Stimulated activated CD8-positive, alpha-beta memory T cell treated with anti-CD3 and anti-CD28 coated beads, Interleukin-7, amount 100 ng/mL, for 4 hours (primary cell): ENCODE measurements around the gene MRPS7.
"Not testable (repeated sequence)": the region's sequence is repeated elsewhere in the genome, so short reads cannot be mapped to it uniquely, and the experiment has no call there.

ENCODE experiments used
- DNase-seq, 2 donors: peaks; one replicate each; pipeline ENCODE4 v3.0.0-alpha.2; 2020; ENCODE audit warnings: low read depth in 2 of 2

The MRPS7 gene

GRCh38 chr17:75244133-75244866 is 17.4 kb upstream of the MRPS7 start:
- DNase-seq = no peak

- DNase-seq = no peak
These were observed 16.7 kb upstream of the MRPS7 start for GRCh38 chr17:75245011-75245410.

GRCh38 chr17:75246404-75246803 is 15.3 kb upstream of the MRPS7 start:
- DNase-seq = no peak

- no peak for DNase-seq
These were observed 12.1 kb upstream of the MRPS7 start for GRCh38 chr17:75249564-75249963.

DNA sequence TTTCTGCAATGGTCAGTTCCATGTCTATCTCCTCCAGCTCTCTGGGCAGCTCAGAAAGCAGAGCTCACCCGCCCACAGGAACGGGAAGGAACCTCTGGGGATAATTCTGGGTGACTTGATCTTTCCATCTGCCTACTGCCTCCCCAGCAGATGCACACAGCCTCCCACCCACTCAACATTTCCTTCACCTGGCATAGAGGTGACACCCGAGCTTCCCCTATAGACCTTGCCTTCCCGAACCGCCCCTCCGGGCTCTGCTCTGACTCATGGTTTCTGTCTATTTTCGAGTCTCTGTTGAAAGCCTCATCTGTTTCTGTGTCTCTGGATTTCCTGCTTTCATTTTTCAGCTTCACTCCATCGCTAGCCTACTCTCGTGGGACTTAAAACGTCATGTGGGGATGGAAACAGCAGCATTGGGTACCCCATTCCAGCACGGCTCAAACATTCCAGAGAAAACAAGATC is 11.6 kb upstream of the MRPS7 start:
- DNase-seq = peak; percentile 80 to 89

GRCh38 chr17:75252039-75252816 is 9.5 kb upstream of the MRPS7 start:
- no peak for DNase-seq

- not testable (repeated sequence) for DNase-seq
These were observed 5.6 kb upstream of the MRPS7 start for GRCh38 chr17:75255954-75256698.

DNA sequence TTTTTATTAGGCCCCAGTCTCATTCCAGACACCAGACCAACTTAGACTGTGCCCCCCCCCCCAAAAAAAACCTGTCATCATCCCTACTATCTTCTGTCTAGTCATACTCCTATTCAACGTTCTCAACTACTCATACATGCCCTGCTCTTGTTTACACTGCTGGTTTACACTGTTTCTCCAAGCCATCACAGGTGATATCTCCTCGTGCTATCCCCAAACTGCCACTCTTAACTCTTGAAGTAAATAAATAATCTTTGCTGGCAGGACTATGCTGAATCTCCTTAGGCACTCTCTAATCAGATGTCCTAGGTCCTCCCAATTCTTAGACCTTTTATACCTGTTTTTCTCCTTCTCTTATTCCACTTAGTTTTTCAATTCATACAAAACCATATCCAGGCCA is 4.5 kb upstream of the MRPS7 start:
- not testable (repeated sequence) for DNase-seq

GRCh38 chr17:75260641-75261335 is 891 bp upstream of the MRPS7 start:
- DNase-seq = peak; percentile 35 to 54

- no peak for DNase-seq
These were observed 480 bp downstream of the MRPS7 start for GRCh38 chr17:75262112-75262606.

DNA sequence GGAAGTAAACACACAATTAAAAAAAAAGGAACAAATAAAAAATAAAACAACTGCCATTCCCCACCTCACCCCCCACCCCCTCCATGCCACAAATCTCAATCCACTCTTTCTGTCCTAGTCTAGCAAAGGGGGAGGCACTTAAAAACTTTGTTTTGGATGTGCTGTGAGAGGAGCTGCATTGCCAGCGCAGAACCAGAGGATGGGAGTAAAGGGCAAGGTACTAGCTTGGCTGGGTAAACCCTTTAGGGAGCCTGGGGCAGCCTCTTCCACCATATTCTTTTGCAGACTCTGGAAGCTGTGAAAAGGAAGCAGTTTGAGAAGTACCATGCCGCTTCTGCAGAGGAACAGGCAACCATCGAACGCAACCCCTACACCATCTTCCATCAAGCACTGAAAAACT is 1.4 kb downstream of the MRPS7 start:
- DNase-seq = no peak

DNA sequence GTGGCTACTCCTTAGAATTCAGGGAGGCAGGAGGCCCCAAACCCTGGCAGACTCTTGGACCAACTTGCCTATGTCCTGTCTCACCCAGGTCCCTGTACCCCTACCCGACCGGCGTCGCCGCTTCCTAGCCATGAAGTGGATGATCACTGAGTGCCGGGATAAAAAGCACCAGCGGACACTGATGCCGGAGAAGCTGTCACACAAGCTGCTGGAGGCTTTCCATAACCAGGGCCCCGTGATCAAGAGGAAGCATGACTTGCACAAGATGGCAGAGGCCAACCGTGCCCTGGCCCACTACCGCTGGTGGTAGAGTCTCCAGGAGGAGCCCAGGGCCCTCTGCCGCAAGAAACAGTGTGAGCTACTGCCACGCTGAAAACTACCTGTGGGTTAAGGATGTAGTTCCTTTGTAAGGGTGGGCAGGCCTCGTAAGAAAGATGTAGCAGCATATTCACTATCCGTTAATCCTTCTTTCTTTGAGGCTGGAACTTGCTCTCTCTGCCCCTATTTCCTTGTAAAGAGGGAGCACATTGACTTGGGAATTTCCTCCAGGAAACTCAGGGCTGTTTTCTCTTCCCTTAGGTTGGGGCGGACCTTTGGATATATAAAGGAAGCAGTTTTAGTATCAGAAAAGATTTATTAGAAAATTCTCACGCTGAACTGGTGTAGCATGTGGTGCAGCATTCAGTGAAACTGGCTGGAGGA is 4.1 kb downstream of the MRPS7 start:
- DNase-seq = no peak

GRCh38 chr17:75266316-75267152 is 4.9 kb downstream of the MRPS7 start:
- DNase-seq = no peak

GRCh38 chr17:75267153-75267410 is 5.4 kb downstream of the MRPS7 start:
- no peak for DNase-seq

- DNase-seq = no peak
These were observed 5.9 kb downstream of the MRPS7 start for GRCh38 chr17:75267411-75268232.

DNA sequence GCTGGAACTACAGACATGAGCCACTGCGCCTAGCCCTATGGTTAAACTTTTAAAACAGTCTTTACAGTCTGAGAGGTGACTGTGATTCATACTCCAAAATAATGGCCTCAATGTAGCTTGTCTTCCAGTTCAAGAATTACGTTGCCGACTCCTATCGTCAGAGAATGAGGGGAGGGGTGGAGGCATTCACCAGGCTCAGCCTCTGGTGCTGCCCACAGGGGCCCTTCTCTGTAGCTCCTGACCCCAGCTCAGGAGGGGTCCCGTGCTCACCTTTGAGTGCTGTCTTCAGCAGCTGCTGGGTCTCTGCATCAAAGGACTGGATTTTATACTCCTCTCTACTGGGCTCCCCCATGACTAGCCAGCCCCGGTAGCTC is 8.2 kb downstream of the MRPS7 start:
- DNase-seq = no peak

DNA sequence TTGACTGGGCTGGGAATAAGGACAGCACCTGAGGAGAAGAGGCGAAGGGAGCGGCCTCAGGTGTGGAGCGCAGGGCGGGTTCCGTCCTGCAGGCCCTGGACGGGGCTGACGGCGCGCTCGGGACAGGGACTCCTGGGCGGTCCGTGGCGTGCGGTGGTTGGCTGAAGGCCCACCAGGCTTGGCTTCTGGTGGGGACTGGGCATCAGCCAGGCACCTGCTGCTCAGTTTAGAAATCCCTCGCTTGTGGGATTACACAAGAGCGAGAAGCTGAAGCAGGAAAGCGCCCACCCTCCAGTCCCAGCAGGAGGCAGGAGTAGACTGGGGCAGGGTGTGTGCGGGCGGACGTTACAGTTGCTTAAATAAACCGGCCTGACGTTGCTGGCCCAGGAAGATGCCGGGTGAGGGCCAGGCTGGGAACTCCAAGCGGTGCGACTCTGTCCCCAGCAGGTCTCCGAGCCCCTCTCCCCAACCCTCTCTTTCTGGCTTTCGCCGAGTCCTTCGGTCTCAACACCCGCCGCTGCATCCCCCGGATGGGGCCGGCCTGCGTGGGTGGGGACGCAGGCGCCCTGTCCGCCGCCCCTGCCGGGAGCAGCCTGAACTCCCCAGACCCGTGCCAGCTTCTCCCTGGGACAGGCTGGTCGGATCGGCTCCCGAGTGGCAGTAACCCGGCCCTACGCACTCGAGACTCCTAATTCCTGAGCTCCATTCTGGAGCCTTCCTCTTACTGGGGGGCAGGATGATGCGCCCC is 8.7 kb downstream of the MRPS7 start:
- DNase-seq = peak; percentile 12 to 42

DNA sequence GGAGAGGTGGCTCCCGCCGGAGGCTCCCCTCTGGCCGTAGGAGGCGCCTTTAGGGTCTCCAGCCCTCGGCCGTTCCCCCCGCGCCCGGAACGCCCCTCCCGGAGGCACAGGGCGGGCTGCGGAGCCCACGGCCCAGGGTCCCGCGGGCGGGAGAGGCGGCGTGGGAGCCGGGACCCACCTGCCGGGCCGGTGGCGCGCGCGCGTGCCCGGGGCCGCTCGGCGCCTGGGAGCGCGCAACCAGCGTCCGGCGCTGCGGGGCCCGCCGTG is 9.2 kb downstream of the MRPS7 start, which contains the start of gene MIF4GD:
Gene MIF4GD (minus strand): TSS at position 266 of the 267 bp plus-strand sequence. CDS start 1,036 bp downstream, outside the sequence.
- DNase-seq = no peak
